ENCODE data around the gene PRIMPOL. TPM values are rescaled to one million over a fixed set of nuclear protein-coding genes. Genes with fewer than 3 reads are reported as not detected.

PRIMPOL gene
- total and polyA plus RNA-seq, 2 experiments from 2014 or later = 9.1 to 14.5 TPM

- no peak overlapping the region for H2AFZ ChIP-seq
- DNase-seq (ENCODE audit: low spot score) = no peak
Measured at GRCh38 chr4:184647266-184648053, 2.1 kb upstream of the PRIMPOL start.

GRCh38 chr4:184648054-184648312 is 1.6 kb upstream of the PRIMPOL start:
- H3K79me2 ChIP-seq = peaks cover 68% of the 10 kb centered on the region

More at GRCh38 chr4:184647266-184648053, 2.1 kb upstream of the PRIMPOL start:
- Histone ChIP-seq H3K4me1 (ENCODE audit: insufficient read depth) (peaks cover 26% of the 10 kb centered on the region), H3K4me3 (peak overlapping the region; percentile 94), H3K27me3 (no peaks in the 10 kb centered on the region), H3K9me2 (replicated peaks; ENCODE audit: insufficient read depth) (no peaks in the 10 kb centered on the region), H4K20me1 (ENCODE audit: insufficient read depth, poor library complexity, severe bottlenecking) (peaks cover 31% of the 10 kb centered on the region), H3K9me3 (ENCODE audit: low read depth) (no peaks in the 10 kb centered on the region), H3K27ac (peak overlapping the region; percentile 99), H3K4me2 (peak overlapping the region; percentile 84), H3K79me2 (peaks cover 73% of the 10 kb centered on the region), H3K36me3 (replicated peaks; ENCODE audit: insufficient read depth, low read depth) (no peaks in the 10 kb centered on the region)
- no peak for TF ChIP-seq EZH2 (IDR thresholded peaks at IDR 0.05; ENCODE audit: borderline replicate concordance)
- no peak for TF ChIP-seq CTCF (IDR thresholded peaks at IDR 0.05; ENCODE audit: poor library complexity)
- no peak for TF ChIP-seq EZH2phosphoT487 (IDR thresholded peaks at IDR 0.05; ENCODE audit: low read depth, severe bottlenecking, unreplicated experiment)
- 53% methylated on average over 7 of the region's 7 CpGs for WGBS (ENCODE audit: low lambda C conversion rate, missing lambda C conversion rate)

GRCh38 chr4:184648313-184649025 is 1.1 kb upstream of the PRIMPOL start:
- TF ChIP-seq CTCF (IDR thresholded peaks at IDR 0.05; ENCODE audit: poor library complexity) (no peak), EZH2 (IDR thresholded peaks at IDR 0.05; ENCODE audit: borderline replicate concordance) (no peak), EZH2phosphoT487 (IDR thresholded peaks at IDR 0.05; ENCODE audit: low read depth, severe bottlenecking, unreplicated experiment) (no peak)
- H3K27me3 ChIP-seq = no peaks in the 10 kb centered on the region
- 1% methylated on average over 37 of the region's 52 CpGs for WGBS (ENCODE audit: low lambda C conversion rate, missing lambda C conversion rate)
- H3K9me2 ChIP-seq (replicated peaks; ENCODE audit: insufficient read depth) = no peaks in the 10 kb centered on the region
- peak overlapping the region; percentile 94 for H3K4me3 ChIP-seq
- H3K36me3 ChIP-seq (replicated peaks; ENCODE audit: insufficient read depth, low read depth) = no peaks in the 10 kb centered on the region
- no peaks in the 10 kb centered on the region for H3K9me3 ChIP-seq (ENCODE audit: low read depth)
- peak overlapping the region; percentile 70 for H2AFZ ChIP-seq
- peaks cover 28% of the 10 kb centered on the region for H4K20me1 ChIP-seq (ENCODE audit: insufficient read depth, poor library complexity, severe bottlenecking)
- H3K4me2 ChIP-seq = peak overlapping the region; percentile 84
- H3K4me1 ChIP-seq (ENCODE audit: insufficient read depth) = peaks cover 26% of the 10 kb centered on the region
- peaks cover 63% of the 10 kb centered on the region for H3K79me2 ChIP-seq
- peak; percentile 69 for DNase-seq (ENCODE audit: low spot score)
- H3K27ac ChIP-seq = peak overlapping the region; percentile 99

More at GRCh38 chr4:184648054-184648312, 1.6 kb upstream of the PRIMPOL start:
- no peak overlapping the region for H2AFZ ChIP-seq
- no peaks in the 10 kb centered on the region for H3K9me2 ChIP-seq (replicated peaks; ENCODE audit: insufficient read depth)
- peak overlapping the region; percentile 99 for H3K27ac ChIP-seq
- TF ChIP-seq CTCF (IDR thresholded peaks at IDR 0.05; ENCODE audit: poor library complexity) (no peak), EZH2phosphoT487 (IDR thresholded peaks at IDR 0.05; ENCODE audit: low read depth, severe bottlenecking, unreplicated experiment) (no peak), EZH2 (IDR thresholded peaks at IDR 0.05; ENCODE audit: borderline replicate concordance) (no peak)
- peak overlapping the region; percentile 84 for H3K4me2 ChIP-seq
- DNase-seq (ENCODE audit: low spot score) = peak; percentile 19
- H4K20me1 ChIP-seq (ENCODE audit: insufficient read depth, poor library complexity, severe bottlenecking) = peaks cover 28% of the 10 kb centered on the region
- H3K4me3 ChIP-seq = peak overlapping the region; percentile 94
- no peaks in the 10 kb centered on the region for H3K27me3 ChIP-seq
- H3K36me3 ChIP-seq (replicated peaks; ENCODE audit: insufficient read depth, low read depth) = no peaks in the 10 kb centered on the region
- H3K9me3 ChIP-seq (ENCODE audit: low read depth) = no peaks in the 10 kb centered on the region
- WGBS (ENCODE audit: low lambda C conversion rate, missing lambda C conversion rate) = 0% methylated on average over 6 of the region's 6 CpGs
- H3K4me1 ChIP-seq (ENCODE audit: insufficient read depth) = peaks cover 26% of the 10 kb centered on the region

All from hepatocyte (in vitro differentiated cells).